PFSK-1 (cell line): ENCODE measurements around the gene MAD1L1.

ENCODE experiments used
- FOXP2 ChIP-seq: optimal IDR thresholded peaks from 2 replicates; pipeline ENCODE3; 2011; ENCODE audit warnings: borderline replicate concordance, control low read depth, inconsistent platforms; ENCODE audit not compliant: insufficient read depth; ENCODE audit errors: extremely low read length, extremely low read depth
- POLR2AphosphoS5 ChIP-seq: IDR thresholded peaks from 2 replicates; pipeline ENCODE4 v1.6.1; 2012; ENCODE audit warnings: low read depth, mild to moderate bottlenecking, control low read depth, low read length, moderate library complexity
- REST ChIP-seq, 2 experiments: IDR thresholded peaks; 2 replicates each; pipeline versions ENCODE4 v1.6.1 to v1.8.0; 2011 to 2012; ENCODE audit warnings: low read depth in 2 of 2, low read length in 2 of 2, control low read depth in 1 of 2, inconsistent platforms in 1 of 2, mild to moderate bottlenecking in 1 of 2, moderate library complexity in 1 of 2; ENCODE audit not compliant: insufficient read depth in 1 of 2
- SIN3A ChIP-seq: IDR thresholded peaks from 2 replicates; pipeline ENCODE4 v1.6.1; 2012; ENCODE audit warnings: mild to moderate bottlenecking, low read length, moderate library complexity, borderline replicate concordance; ENCODE audit not compliant: insufficient read depth
- TAF1 ChIP-seq: IDR thresholded peaks from 2 replicates; pipeline ENCODE4 v1.6.1; 2012; ENCODE audit warnings: low read length, control low read depth, borderline replicate concordance; ENCODE audit not compliant: insufficient read depth

Gene MAD1L1

GRCh38 chr7:1809070-1809469 is 423.7 kb downstream of the MAD1L1 start:
- TF ChIP-seq POLR2AphosphoS5 = no peak
- TF ChIP-seq REST (IDR thresholded peaks at IDR 0.05; ENCODE audit: insufficient read depth in 1 of 2, low read depth in 2 of 2, low read length in 2 of 2) = no peak
- no peak for TF ChIP-seq SIN3A
- TF ChIP-seq TAF1 = no peak
- no peak for TF ChIP-seq FOXP2

GRCh38 chr7:1807821-1808600 is 424.7 kb downstream of the MAD1L1 start:
- TF ChIP-seq POLR2AphosphoS5 (no peak), REST (IDR thresholded peaks at IDR 0.05; ENCODE audit: insufficient read depth in 1 of 2, low read depth in 2 of 2, low read length in 2 of 2) (no peak), SIN3A (no peak), FOXP2 (no peak), TAF1 (no peak)

- TF ChIP-seq REST (IDR thresholded peaks at IDR 0.05; ENCODE audit: insufficient read depth in 1 of 2, low read depth in 2 of 2, low read length in 2 of 2) (no peak), POLR2AphosphoS5 (no peak), SIN3A (no peak), TAF1 (no peak), FOXP2 (no peak)
Measured at GRCh38 chr7:1806354-1806753, 426.4 kb downstream of the MAD1L1 start.

- TF ChIP-seq TAF1 (no peak), REST (IDR thresholded peaks at IDR 0.05; ENCODE audit: insufficient read depth in 1 of 2, low read depth in 2 of 2, low read length in 2 of 2) (no peak), FOXP2 (no peak), SIN3A (no peak), POLR2AphosphoS5 (no peak)
Measured at GRCh38 chr7:1804310-1804709, 428.4 kb downstream of the MAD1L1 start.

- TF ChIP-seq FOXP2 = no peak
- no peak for TF ChIP-seq SIN3A
- TF ChIP-seq REST (IDR thresholded peaks at IDR 0.05; ENCODE audit: insufficient read depth in 1 of 2, low read depth in 2 of 2, low read length in 2 of 2) = no peak
- TF ChIP-seq POLR2AphosphoS5 = no peak
- TF ChIP-seq TAF1 = no peak
Measured at GRCh38 chr7:1802899-1803298, 429.8 kb downstream of the MAD1L1 start.
